Middle frontal gyrus (tissue), 1 donor: ENCODE measurements around the gene NR1H2.
A peak's percentile ranks its signal among the peaks of the same experiment; 100 is the strongest.
"Not testable (repeated sequence)": the region's sequence is repeated elsewhere in the genome, so short reads cannot be mapped to it uniquely, and the experiment has no call there.

Experiments
- DNase-seq: peaks from one replicate; pipeline ENCODE4 v3.0.0-alpha.2; 2015; ENCODE audit warnings: low spot score; ENCODE audit errors: extremely low spot score

Gene NR1H2

DNA sequence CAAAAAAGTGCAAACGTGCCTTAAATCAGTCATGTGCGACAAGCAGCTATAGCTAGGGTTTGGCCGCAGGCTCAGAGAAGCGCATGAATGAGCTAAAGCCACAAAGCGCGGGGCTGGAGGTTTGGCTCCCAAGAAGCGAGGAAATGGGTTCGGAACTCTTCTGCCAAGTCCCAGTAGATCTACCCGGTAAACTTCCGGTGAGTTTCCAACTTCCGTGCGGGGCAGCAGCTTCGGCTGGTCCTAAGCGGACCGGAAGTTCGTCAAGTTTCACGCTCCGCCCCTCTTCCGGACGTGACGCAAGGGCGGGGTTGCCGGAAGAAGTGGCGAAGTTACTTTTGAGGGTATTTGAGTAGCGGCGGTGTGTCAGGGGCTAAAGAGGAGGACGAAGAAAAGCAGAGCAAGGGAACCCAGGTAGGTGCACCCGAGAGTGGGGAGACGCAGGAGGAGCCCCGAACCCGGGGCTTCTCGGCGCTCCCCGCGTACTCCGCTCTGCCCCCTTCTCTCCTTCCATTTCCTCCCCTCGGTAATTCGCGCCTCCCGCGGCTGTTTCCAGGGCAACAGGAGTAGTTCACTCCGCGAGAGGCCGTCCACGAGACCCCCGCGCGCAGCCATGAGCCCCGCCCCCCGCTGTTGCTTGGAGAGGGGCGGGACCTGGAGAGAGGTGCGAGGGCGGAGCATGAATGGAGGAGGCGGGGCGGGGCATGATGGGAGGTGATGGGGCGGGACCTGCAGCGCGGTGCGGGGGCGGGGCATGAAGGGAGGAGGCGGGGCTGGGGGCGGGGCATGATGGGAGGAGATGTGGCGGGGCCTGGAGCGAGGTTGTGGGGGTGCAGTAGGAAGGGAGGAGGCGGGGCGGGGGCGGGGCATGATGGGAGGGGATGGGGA, at the start of gene NR1H2:
TSS of gene NR1H2 (plus strand) at position 292 of the 885 bp plus-strand sequence. CDS start 1,149 bp downstream, outside the sequence.
- peak; percentile 99 for DNase-seq

DNA sequence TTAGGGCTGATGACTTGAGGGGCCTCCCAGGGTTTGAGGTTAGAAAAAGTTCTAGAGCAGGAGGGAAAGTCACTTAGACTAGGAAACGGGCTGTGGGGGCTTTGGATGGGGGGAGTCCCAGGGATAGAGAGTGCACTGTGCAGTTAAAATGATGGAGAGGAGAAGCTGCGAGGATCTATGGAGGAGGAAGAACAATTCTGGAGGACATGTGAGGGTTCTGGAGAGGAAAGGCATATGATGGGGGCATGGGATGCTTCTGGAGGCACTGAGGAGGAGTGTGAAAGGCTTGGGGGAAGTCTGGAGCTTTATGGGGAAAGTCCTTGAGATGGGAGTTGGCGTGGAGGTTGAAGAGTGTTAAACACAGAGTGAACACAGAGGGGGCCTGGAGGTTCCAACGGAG, 49.2 kb upstream of the NR1H2 start:
- no peak for DNase-seq

DNA sequence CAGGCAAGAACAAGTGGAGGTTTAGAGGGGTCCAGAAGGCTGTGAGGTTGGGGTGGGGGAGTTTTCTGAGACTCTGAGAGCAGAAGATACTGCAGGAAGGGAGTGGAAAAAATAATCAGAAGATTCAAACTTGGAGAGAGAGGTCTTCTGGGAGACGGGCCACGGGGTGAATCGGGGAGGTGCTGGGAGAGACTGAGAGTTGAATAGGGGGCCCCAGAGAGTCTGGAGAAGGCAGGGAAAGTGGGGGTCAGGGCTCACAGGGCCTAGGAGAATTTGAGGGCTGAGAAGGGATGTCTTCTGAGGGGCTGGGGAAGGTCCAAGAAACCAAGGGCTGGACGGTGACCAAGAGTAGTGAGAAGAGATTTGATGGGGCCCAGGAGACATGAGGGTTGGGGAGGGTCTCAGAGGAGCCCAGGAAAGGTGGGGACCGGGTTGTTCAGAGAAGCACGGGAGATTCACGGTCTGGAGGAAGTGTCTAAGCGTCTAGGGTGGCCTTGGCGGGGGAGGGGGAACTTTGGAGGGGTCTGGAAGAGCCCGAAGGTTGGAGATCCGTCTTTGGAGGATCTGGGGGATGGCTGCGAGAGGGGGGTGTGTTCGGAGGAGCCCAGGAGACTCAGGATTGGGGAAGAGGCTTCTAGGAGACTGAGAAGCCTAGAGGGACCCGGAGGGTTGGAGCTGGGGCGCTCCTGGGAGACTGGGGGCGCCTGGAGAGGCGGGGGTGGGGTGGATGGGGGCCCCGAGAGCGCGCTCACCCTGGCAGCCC, 48.6 kb upstream of the NR1H2 start:
- no peak for DNase-seq

DNA sequence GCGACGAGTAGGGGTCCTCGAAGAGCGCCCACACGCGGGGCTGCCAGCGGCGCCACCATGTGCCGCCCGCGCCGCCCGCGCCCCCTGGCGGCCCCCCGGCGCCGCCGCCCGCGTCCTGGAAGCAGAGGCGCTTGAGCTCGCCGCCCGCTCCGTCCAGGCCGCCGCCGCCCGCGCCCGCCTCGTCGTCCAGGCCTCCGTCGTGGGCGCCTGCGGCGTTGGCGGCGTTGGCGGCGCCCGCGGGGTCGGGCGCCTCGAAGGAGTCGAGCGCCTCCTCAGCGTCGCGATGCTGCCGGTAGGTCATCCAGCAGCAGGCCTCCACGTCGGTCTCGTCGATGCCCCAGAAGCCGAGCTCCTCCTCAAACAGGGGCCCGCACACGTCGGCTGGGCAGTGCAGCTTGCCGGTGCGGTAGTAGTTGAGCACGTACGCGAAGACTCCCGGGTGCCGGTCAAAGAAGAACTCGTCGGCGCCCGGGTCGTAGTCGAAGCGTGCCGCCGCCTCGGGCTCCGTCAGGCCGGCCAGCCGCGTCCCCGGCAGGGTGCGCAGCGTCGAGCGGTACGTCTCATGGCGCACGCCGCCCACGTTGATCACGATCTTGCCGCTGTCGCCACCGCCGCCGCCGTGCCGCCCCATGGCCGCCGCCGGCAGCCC, 47.9 kb upstream of the NR1H2 start:
- DNase-seq = no peak

DNA sequence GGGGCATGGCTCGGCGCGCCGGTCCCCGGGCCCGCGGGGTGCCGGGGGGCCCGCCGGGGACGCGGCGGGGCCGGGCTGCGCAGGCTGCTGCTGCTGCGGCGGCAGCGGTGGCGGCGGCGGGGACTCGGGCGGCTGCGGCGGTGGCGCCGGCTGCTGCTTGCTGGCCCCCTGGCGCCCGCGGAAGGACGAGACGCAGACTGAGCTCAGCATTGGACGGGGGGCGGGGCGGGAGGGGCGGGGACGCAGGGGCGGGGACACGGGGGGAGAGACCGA, 47.4 kb upstream of the NR1H2 start:
- no peak for DNase-seq

DNA sequence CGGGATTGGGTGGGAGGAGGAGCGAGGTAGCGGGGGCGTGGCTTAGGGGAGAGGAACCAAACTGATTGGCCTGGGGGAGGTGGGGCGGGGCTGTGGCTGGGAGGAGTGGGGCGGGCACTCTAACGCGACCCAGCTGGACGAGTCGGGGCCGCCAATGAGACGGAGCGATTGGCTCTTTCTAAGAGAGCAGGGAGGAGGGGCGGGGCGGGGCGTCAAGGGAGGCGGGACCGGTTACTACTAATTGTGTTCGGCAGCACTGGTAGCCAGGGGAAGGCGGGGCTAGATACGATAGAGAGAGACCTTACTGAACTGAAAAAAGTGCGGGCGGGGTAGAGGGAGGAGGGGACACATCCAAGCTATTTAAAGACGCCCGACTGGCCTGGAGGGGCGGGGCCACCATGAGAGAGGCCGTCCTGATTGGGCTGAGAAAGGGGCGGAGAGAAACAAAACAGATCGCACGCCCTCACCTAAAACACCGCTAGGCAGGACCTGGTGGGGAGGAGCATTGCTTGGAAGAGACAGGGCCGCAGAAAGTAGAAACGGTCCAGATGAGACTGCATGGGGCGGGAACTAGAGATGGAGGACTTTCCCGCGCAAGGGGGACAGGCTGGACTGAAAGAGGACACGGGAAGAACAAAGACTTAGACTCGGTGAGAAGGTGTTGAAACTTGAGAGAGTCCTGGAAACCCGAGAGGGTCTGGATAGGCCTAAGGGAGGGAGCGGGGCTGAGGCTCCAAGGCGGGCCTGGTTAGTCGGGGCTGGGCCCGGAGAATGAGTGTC, 46.9 kb upstream of the NR1H2 start, which contains the start of gene KCNC3:
TSS of gene KCNC3 (minus strand) at position 232 of the 780 bp plus-strand sequence. CDS start 295 bp downstream, outside the sequence.
- DNase-seq = peak; percentile 93

DNA sequence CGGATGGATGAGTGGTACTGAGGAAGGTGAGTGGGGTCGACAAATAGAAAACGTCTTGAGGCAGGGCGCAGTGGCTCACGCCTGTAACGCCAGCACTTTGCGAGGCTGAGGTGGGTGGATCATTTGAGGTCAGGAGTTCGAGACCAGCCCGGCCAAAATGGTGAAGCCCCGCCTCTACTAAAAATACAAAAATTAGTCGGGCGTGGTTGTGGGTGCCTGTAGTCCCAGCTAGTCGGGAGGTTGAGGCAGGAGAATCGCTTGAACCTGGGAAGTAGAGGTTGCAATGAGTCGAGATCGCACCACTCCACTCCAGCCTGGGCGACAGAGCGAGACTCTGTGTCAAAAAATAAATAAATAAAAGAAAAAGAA, 46.3 kb upstream of the NR1H2 start:
- DNase-seq = not testable (repeated sequence)

DNA sequence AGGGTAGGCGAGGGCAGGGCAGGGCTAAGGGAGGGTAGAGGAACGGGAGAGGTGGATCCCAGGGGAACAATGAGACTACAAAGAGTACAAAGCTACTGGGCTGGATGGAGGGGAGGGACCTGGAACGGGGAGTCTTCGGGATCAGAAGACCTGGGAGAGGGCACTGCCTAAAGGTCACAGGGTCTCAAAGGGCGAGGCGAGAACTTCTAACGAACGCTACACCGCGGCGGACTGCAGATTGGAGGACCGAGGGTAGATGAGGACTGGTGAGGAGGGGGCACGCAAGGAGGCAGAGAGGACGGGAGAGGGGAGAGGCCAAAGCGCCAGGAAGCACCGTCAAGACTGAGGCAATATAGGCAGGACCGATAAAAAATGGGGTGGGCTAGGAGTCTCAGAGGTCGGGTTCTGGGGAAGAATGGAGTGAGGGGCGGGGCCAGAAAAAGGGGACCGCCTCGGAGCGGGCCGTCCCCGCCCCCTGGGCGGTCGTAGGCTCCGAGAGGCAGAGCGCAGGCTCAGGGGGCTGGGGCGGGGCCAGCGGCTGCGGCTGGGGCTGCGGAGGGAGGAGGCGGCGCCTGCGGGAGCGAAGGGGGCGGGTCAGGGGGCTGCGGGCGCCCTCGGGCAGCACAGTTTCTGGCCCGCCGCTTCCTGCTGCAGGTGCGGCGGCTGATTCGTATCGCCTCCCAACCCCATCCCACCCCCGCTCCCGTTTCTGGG, 45.7 kb upstream of the NR1H2 start:
- peak; percentile 75 for DNase-seq

DNA sequence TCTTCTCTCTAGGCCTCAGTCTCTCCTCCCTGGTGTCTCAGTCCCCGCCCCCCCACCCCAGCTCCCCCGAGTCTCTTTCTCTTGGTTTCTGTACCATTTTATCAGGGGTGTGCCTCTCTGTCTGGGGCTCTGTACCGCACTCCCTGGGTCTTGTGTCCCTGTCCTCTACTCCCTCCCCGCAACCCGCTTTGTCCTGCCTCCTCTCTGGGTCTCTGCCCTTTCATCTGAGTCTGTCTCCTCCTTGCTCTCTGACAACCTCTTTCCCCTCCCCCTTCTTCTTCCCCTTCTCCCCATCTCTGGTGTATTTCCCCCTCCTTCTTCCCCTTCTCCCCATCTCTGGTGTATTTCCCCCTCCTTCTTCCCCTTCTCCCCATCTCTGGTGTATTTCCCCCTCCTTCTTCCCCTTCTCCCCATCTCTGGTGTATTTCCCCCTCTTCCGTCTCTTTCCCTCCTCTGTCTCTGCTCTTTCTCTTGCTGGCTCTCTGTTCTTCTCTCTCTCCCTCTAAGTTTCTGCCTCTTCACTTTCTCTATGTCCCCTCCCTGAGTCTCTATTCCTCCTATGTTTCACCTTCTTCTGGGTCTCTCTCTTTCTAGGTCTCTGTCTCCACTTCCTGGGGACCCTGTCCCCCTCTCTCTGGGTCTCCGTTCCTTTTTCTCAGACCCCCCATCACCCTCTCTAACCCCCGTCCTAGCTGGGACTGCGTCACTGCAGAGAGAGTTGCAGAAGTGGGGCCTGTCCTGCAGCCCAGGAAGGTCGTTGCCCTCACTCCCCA, 44.9 kb upstream of the NR1H2 start:
- no peak for DNase-seq

DNA sequence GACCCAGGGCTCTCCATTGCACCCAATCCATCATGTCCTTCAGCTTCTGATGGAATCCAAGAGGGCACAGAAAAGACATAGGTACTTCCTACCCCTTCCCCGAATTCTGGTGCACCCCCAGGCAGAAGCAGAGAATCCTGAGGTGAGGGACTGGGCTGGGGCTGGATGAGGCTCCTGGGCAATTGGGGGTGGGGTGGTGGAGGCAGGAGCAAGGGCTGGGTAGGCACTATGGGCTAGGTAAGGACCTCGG, 44.3 kb upstream of the NR1H2 start:
- DNase-seq = no peak

DNA sequence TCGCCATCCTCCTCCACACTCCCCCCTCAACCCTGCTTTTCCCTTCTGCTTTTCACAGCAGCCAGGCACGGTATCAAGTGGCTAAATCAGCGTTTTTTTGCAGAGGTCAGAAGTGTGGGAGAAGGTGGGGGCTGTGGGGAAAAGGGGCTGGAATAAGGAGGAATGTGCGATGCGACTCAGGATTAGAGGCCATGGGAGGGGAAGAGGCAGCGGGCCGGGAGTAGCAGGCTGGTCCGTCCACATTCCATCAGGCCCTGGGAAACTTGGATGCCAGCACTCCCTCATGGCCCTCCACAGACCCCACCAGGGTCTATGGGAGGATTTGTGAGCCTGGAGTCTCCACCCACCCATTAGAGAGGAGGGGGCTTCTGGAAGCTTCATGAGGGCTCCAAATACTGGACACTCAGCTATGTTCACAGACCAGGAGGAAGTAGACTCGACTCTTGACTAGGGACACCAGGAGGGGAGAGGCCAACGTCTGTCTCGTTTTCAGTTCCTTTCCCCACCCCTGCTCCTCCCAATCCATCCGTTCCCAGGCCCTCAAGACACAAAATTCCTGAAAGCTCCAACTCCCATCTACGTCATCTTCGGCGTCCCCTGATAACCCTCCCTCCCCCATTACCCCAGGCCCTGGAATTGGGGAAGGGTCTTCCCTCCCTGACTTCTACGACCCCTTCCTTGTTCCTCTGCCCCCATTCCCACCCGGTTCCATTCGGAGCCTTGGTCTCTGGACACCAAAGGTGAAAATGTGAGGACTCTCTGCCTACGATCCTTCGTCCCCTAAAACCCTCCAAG, 43.8 kb upstream of the NR1H2 start:
- DNase-seq = no peak

DNA sequence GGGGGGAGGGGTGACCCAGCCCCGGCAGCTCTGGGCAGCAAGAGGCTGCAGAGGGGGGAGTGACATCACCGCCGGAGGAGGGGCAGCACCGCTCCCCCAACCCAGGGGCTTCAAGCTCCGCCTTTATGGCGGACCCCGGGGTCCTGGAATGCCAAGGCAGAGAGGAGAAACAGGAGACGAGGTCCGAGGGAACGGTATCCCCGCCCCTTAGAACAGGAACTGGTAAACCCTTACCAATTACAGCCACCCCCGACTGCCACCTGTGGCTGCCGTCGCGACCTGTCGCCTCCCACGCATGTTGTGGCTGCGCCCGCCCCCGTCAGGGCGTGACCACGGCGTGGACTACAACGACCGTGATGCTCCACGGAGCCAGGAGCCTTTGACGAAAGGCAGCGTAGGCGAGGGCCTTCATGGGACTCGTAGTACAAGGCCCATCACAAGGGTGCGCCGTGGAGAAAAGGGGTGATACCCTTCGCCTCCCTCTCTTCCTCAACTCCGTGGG, 43.0 kb upstream of the NR1H2 start:
- DNase-seq = peak; percentile 89

DNA sequence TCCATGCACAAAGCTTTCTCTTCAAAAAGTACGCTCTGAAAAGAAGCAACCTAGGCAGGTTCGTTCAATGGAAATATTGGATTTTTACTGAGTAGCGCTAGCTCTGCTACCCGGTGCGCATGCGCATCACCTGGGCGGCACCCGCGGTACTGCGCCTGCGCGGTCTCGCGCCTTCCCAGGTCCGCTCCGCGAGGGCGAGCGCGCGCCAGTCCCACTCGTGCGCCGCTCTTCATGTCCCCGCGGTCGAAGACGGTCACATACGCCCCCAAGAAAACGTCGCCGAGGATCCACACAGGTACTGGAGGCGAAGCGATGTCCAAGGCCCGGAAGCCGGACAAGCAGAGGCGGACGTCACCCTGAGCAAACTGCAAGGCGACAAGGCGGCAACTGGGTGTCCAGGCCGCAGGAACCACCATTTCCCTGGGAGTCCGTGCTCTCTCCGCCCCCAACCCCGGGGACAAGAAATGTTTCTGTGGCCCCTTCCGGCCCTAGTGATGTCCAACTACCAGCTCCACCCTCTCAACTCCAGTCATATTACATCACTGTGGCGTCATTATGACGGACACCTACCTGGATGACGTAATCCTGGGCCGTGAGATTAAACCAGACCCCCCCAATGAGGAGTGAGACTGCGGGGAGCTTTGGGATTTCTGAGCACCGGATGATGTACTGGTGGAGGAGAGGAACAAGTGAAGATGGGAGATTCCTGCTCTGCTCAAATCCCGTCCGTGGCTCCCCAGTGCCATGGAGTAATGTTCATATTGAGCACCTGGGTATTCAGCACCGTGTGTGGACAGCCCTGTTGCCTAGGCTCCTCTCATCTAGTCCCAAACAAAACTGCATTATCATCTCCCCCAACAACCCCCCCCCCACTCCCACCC, 42.3 kb upstream of the NR1H2 start:
- peak; percentile 79 for DNase-seq

DNA sequence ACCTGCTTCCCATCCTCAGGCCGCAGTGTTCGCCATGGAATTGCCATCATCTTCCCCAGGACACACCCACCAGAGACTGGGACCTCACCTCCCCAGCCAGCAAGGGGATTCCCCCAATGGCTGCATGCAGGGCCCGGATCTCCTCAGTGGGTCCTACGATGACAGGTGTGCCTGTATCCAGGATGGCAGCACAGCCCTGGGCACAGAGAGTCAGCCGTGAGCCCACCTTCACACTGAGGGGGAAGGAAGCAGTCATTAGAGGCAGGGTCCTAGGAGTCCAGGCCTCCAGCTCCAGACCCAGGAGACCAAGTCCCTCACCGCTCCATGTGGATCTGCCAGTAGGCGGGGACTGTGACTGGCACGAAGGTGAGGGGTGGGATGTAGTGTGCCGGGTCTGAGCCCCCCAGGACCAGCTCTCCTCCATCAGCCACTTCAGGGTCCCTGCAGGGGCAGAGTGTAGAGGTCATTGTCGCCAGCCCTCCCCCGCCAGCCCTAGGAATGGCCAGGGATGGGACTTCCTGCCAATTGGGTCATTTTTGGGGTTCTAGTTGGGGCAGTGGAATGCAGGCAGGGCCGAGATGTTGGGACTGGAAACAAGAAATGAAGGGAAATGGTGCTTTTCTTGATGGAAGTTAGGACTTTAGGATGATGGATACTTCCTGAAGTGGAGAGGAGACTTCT, 41.4 kb upstream of the NR1H2 start:
- no peak for DNase-seq

DNA sequence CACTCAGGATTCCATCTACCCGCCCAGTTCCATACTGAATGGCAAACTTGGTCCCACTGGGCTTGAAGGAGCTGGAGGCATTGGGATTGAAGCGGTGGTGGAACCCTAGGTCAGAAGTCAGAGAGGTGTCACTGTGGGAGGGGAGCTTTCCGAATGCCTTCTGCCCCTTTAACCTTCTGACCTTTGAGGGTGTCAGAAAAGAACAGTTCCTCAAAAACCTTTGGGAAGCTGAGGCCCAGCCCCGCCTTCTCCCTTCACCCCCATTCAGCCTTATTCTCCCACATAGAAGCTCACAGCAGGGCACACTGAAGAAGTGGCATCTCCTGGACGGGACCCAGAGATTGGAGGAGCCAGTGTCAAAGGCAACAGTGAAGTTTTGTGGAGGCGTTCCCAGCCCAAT, 39.2 kb upstream of the NR1H2 start:
- not testable (repeated sequence) for DNase-seq

DNA sequence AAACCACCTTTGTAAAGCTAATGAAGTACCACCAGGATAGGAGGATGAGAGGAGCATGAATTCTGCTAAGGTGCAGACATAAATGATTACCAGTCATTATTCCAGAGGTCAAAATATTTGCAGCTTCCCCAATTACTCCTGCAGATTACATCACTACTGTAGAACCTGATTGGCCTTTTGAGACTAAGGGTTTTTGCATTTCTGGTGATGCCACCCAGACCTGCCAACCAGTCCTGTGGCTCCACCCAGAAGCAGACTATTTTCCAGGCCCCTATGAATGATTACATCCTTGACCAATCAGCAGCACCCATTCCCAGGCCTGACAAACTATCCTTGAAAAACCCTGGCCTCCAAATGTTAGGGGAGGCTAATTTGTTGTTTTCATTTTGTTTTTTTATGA, 35.9 kb upstream of the NR1H2 start:
- no peak for DNase-seq

DNA sequence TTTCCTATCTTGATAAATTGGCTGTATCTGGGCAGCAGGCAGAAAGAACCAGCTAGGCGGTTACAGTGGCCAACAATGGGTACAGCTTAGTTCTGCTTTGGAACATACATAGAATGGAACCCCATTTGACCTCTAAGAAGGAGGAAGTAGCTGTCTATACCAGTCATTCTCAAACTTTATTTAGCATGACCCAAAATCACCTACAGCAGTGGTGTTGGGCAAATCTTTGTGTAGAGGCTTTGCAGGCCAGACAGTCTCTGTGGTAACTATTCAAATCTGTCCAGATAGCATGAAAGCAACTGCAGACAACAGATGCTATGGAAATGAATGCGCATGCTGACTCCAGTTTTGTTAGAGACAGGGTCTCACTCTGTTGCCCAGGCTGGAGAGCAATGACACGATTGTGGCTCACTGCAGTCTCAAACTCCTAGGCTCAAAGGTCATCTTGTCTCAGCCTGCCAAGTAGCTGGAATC, 35.1 kb upstream of the NR1H2 start:
- no peak for DNase-seq
